ENCODE measurements around the gene SPART. TPM values are rescaled to one million over a fixed set of nuclear protein-coding genes. Genes with fewer than 3 reads are reported as not detected.
"Not testable (repeated sequence)": the region's sequence is repeated elsewhere in the genome, so short reads cannot be mapped to it uniquely, and the experiment has no call there.

The SPART gene
- total RNA-seq, 5 donors from 2014 or later (not counting 1 experiment from before 2014, with no cell fraction given) = 20.2 to 33.3 (median 28.8) TPM

GRCh38 chr13:36323408-36323807 lies 22.8 kb downstream of the SPART start:
- Histone ChIP-seq H3K4me1 (ENCODE audit: control insufficient read depth in 1 of 2, extremely low read depth in 1 of 2, insufficient read depth in 2 of 2, low read length in 2 of 2) (no peaks in the 10 kb centered on the region), H3K27ac (ENCODE audit: low read length) (no peak overlapping the region), H3K4me3 (ENCODE audit: control insufficient read depth in 1 of 2, extremely low read depth in 1 of 2, low read length in 1 of 2) (no peak overlapping the region), H3K36me3 (ENCODE audit: control insufficient read depth in 2 of 2, extremely low read depth in 1 of 2, insufficient read depth in 1 of 2, low read length in 1 of 2) (peaks cover 0 to 15% of the 10 kb centered on the region in 2 donors), H3K9me3 (no peaks in the 10 kb centered on the region), H3K27me3 (replicated peaks in 1 of 2; ENCODE audit: control insufficient read depth in 2 of 2, extremely low read depth in 1 of 2, insufficient read depth in 2 of 2, low read length in 1 of 2) (no peaks in the 10 kb centered on the region)
- CTCF ChIA-PET = interaction anchor here in 1 of 2 donors (0.6 kb wide), 1 partner anchor 31 kb away, joined by 3 read pairs; no protein-coding TSS in a partner anchor
- H3K27me3 Mint-ChIP-seq = no peaks in the 10 kb centered on the region
- ATAC-seq (replicated peaks in 1 of 4) (no peak), DNase-seq (no peak)
- H3K27ac Mint-ChIP-seq = no peak overlapping the region
- H3K9me3 Mint-ChIP-seq = no peaks in the 10 kb centered on the region
- POLR2A ChIA-PET = no interaction called here
- WGBS (ENCODE audit: insufficient coverage) = no CpG with 5 or more reads among the region's 3 CpGs
- no peaks in the 10 kb centered on the region for H3K4me1 Mint-ChIP-seq
- peaks cover 43% of the 10 kb centered on the region for H3K36me3 Mint-ChIP-seq
- H3K4me3 Mint-ChIP-seq = no peak overlapping the region

- H3K9me3 ChIP-seq; H3K9me3 Mint-ChIP-seq; CTCF ChIA-PET; H3K4me3 Mint-ChIP-seq; H3K4me1 Mint-ChIP-seq; DNase-seq; ATAC-seq (replicated peaks in 1 of 4); H3K27ac ChIP-seq (ENCODE audit: low read length); H3K27ac Mint-ChIP-seq; H3K27me3 ChIP-seq (replicated peaks in 1 of 2; ENCODE audit: control insufficient read depth in 2 of 2, extremely low read depth in 1 of 2, insufficient read depth in 2 of 2, low read length in 1 of 2); H3K4me1 ChIP-seq (ENCODE audit: control insufficient read depth in 1 of 2, extremely low read depth in 1 of 2, insufficient read depth in 2 of 2, low read length in 2 of 2); H3K27me3 Mint-ChIP-seq; H3K4me3 ChIP-seq (ENCODE audit: control insufficient read depth in 1 of 2, extremely low read depth in 1 of 2, low read length in 1 of 2); H3K36me3 ChIP-seq (ENCODE audit: control insufficient read depth in 2 of 2, extremely low read depth in 1 of 2, insufficient read depth in 1 of 2, low read length in 1 of 2); POLR2A ChIA-PET: not testable (repeated sequence)
- WGBS (ENCODE audit: insufficient coverage) = 67% methylated on average over 4 of the region's 6 CpGs
- peaks cover 31% of the 10 kb centered on the region for H3K36me3 Mint-ChIP-seq
These were observed 26.4 kb downstream of the SPART start for GRCh38 chr13:36319793-36320192.

- Histone ChIP-seq H3K4me3 (ENCODE audit: control insufficient read depth in 1 of 2, extremely low read depth in 1 of 2, low read length in 1 of 2) (no peak overlapping the region), H3K4me1 (ENCODE audit: control insufficient read depth in 1 of 2, extremely low read depth in 1 of 2, insufficient read depth in 2 of 2, low read length in 2 of 2) (no peaks in the 10 kb centered on the region), H3K27me3 (replicated peaks in 1 of 2; ENCODE audit: control insufficient read depth in 2 of 2, extremely low read depth in 1 of 2, insufficient read depth in 2 of 2, low read length in 1 of 2) (no peaks in the 10 kb centered on the region), H3K9me3 (no peaks in the 10 kb centered on the region), H3K36me3 (ENCODE audit: control insufficient read depth in 2 of 2, extremely low read depth in 1 of 2, insufficient read depth in 1 of 2, low read length in 1 of 2) (peaks cover 0 to 11% of the 10 kb centered on the region in 2 donors), H3K27ac (ENCODE audit: low read length) (no peak overlapping the region)
- Mint-ChIP-seq H3K9me3 (no peaks in the 10 kb centered on the region), H3K27ac (no peak overlapping the region), H3K36me3 (peaks cover 50% of the 10 kb centered on the region), H3K4me3 (no peak overlapping the region), H3K4me1 (no peaks in the 10 kb centered on the region), H3K27me3 (no peaks in the 10 kb centered on the region)
- DNase-seq = no peak
- ATAC-seq (replicated peaks in 1 of 4) = no peak
- POLR2A ChIA-PET = no interaction called here
- no CpG with 5 or more reads among the region's 3 CpGs for WGBS (ENCODE audit: insufficient coverage)
- CTCF ChIA-PET = no interaction called here
These were observed 32.9 kb downstream of the SPART start for GRCh38 chr13:36313047-36313969.

- DNase-seq (no peak), ATAC-seq (replicated peaks in 1 of 4) (no peak)
- WGBS (ENCODE audit: insufficient coverage) = 83% methylated on average over 3 of the region's 7 CpGs
- H3K9me3 Mint-ChIP-seq = no peaks in the 10 kb centered on the region
- Histone ChIP-seq H3K36me3 (ENCODE audit: control insufficient read depth in 2 of 2, extremely low read depth in 1 of 2, insufficient read depth in 1 of 2, low read length in 1 of 2) (peaks cover 0 to 11% of the 10 kb centered on the region in 2 donors), H3K4me3 (ENCODE audit: control insufficient read depth in 1 of 2, extremely low read depth in 1 of 2, low read length in 1 of 2) (no peak overlapping the region), H3K4me1 (ENCODE audit: control insufficient read depth in 1 of 2, extremely low read depth in 1 of 2, insufficient read depth in 2 of 2, low read length in 2 of 2) (no peaks in the 10 kb centered on the region), H3K27me3 (replicated peaks in 1 of 2; ENCODE audit: control insufficient read depth in 2 of 2, extremely low read depth in 1 of 2, insufficient read depth in 2 of 2, low read length in 1 of 2) (no peaks in the 10 kb centered on the region), H3K27ac (ENCODE audit: low read length) (no peak overlapping the region), H3K9me3 (no peaks in the 10 kb centered on the region)
- no peak overlapping the region for H3K27ac Mint-ChIP-seq
- no peaks in the 10 kb centered on the region for H3K27me3 Mint-ChIP-seq
- POLR2A ChIA-PET = no interaction called here
- H3K4me1 Mint-ChIP-seq = no peaks in the 10 kb centered on the region
- H3K4me3 Mint-ChIP-seq = no peak overlapping the region
- H3K36me3 Mint-ChIP-seq = peaks cover 50% of the 10 kb centered on the region
- CTCF ChIA-PET = no interaction called here
These were observed 35.6 kb downstream of the SPART start for GRCh38 chr13:36310417-36311108.

DNA sequence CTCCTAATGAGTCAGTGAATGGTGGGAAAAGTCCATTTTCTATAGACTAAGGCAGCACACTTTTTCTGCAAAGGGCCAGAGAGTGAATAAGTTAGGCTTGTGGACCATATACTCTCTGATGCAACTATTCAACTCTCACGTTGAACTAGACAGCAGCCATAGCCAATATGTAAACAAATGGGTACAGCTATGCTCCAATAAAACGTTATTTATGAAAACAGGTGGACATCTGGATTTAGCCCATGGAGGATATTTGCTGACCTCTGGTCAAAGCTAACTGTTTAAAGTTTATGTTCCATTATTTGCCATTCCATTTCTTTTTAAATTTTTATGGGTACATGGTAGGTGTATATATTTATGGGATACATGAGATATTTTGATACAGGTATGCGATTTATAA lies 43.9 kb downstream of the SPART start:
- no peak for ATAC-seq (replicated peaks in 1 of 4)
- no peak overlapping the region for H3K4me3 Mint-ChIP-seq
- H3K36me3 ChIP-seq (ENCODE audit: control insufficient read depth in 2 of 2, extremely low read depth in 1 of 2, insufficient read depth in 1 of 2, low read length in 1 of 2) = no peaks in the 10 kb centered on the region
- peaks cover 0 to 12% of the 10 kb centered on the region in 2 experiments for H3K27me3 ChIP-seq (replicated peaks in 1 of 2; ENCODE audit: control insufficient read depth in 2 of 2, extremely low read depth in 1 of 2, insufficient read depth in 2 of 2, low read length in 1 of 2)
- no peak for DNase-seq
- H3K4me3 ChIP-seq (ENCODE audit: control insufficient read depth in 1 of 2, extremely low read depth in 1 of 2, low read length in 1 of 2) = no peak overlapping the region
- peaks cover 10% of the 10 kb centered on the region for H3K36me3 Mint-ChIP-seq
- H3K27ac Mint-ChIP-seq = no peak overlapping the region
- H3K4me1 Mint-ChIP-seq = peaks cover 10 to 14% (median 12%) of the 10 kb centered on the region in 3 donors
- H3K9me3 Mint-ChIP-seq = no peaks in the 10 kb centered on the region
- no CpG with 5 or more reads among the region's 3 CpGs for WGBS (ENCODE audit: insufficient coverage)
- POLR2A ChIA-PET = no interaction called here
- H3K9me3 ChIP-seq = no peaks in the 10 kb centered on the region
- CTCF ChIA-PET = no interaction called here
- peaks cover 13 to 14% of the 10 kb centered on the region in 2 donors for H3K27me3 Mint-ChIP-seq
- no peak overlapping the region for H3K27ac ChIP-seq (ENCODE audit: low read length)
- peaks cover 0 to 8% of the 10 kb centered on the region in 2 experiments for H3K4me1 ChIP-seq (ENCODE audit: control insufficient read depth in 1 of 2, extremely low read depth in 1 of 2, insufficient read depth in 2 of 2, low read length in 2 of 2)

- WGBS (ENCODE audit: insufficient coverage) = 58% methylated on average over 1 of the region's 3 CpGs
- H3K9me3 ChIP-seq; H3K9me3 Mint-ChIP-seq; POLR2A ChIA-PET; H3K4me3 Mint-ChIP-seq; CTCF ChIA-PET; ATAC-seq (replicated peaks in 1 of 4); H3K27ac Mint-ChIP-seq; H3K36me3 Mint-ChIP-seq; H3K4me1 ChIP-seq (ENCODE audit: control insufficient read depth in 1 of 2, extremely low read depth in 1 of 2, insufficient read depth in 2 of 2, low read length in 2 of 2); H3K36me3 ChIP-seq (ENCODE audit: control insufficient read depth in 2 of 2, extremely low read depth in 1 of 2, insufficient read depth in 1 of 2, low read length in 1 of 2); H3K4me3 ChIP-seq (ENCODE audit: control insufficient read depth in 1 of 2, extremely low read depth in 1 of 2, low read length in 1 of 2); DNase-seq; H3K27ac ChIP-seq (ENCODE audit: low read length): not testable (repeated sequence)
- H3K4me1 Mint-ChIP-seq = peaks cover 14 to 18% (median 15%) of the 10 kb centered on the region in 3 donors
- peaks cover 0 to 16% of the 10 kb centered on the region in 2 experiments for H3K27me3 ChIP-seq (replicated peaks in 1 of 2; ENCODE audit: control insufficient read depth in 2 of 2, extremely low read depth in 1 of 2, insufficient read depth in 2 of 2, low read length in 1 of 2)
- H3K27me3 Mint-ChIP-seq = peaks cover 22% of the 10 kb centered on the region in 2 donors
These were observed 46.7 kb downstream of the SPART start for GRCh38 chr13:36299469-36299868.
